ENCODE measurements around the gene FBXL4.
"Not testable (repeated sequence)": the region's sequence is repeated elsewhere in the genome, so short reads cannot be mapped to it uniquely, and the experiment has no call there.

Gene FBXL4

DNA sequence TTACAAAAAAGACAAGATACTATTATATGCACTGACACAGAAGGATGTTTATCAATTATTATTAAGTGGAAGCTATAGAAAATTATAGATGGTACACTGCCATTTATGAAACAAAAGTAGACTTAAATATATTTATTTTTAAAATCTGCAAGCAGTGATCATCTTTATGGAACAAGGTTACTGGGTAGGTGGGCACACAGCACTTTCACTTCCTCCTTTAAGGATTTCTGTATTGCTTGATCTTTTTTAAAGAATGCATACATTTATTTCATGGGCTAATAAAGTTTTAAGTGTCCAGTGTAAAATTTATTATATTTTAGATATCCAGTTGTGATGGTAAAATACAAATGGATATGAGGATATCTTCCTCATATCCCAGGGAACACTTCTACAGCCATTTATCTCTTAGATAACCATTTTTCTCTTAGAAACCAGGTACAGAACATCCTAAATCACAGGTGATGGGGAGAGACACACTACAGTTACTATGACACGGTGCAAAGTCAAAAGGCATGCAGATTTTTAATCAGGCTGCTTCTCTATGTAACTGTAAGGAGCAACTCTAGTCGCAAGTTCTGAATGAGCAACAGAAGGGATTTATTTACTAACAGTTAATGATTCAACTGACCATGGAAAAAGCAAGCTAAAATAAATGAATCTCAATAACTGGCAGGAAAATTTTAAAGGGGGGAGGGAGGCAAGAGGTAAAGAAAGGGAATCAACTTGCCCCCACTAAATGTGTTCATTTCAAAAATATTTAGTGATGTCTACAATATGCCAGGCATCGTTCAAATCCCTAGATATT, 2.2 kb downstream of the FBXL4 start:
- peak; percentile 1 for DNase-seq

DNA sequence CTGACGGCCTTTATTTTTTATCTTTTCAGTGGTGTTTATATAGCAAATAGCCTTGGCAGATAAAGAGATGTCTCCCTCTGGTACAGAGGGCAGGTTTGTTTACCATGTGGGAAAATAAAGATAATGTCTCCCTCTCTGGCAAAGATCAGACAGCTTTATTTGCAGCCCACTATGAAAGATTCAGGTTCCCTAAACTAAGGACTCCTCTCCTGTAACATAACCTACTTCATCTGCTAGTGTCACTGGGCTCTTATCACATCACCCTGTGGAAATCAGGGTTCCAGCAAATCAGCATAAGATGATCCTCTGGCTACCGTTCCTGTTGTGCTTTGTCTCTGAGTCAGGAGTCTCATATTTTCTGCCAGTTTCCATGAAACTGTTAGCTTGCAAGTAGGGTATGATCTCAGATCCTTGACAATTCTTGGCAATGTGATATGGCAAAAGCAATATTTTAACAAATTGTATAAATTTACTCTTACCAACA, 3.1 kb downstream of the FBXL4 start:
- DNase-seq, result peak; percentile 15

DNA sequence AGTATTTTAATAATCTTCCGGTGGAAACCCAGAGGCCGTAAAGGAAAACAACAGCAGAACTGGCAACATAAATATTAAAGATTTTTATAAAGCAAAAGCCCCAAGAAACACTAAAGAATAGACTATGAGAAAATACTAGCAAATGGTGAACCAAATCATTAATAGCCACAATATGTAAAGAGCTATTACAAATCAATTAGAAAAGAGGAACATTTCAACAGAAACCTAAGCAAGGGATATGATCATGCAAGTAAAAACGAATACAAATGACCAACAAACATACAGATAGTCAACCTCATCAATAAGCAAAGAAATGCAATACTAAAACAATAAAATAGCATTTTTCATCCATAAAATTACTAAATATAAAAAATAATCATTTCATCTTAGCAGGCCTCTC, 3.6 kb downstream of the FBXL4 start:
- DNase-seq, result no peak

- no peak for DNase-seq
Observed at GRCh38 chr6:98942263-98942803, 5.4 kb downstream of the FBXL4 start.

GRCh38 chr6:98941319-98941718, 6.4 kb downstream of the FBXL4 start:
- no peak for DNase-seq

DNA sequence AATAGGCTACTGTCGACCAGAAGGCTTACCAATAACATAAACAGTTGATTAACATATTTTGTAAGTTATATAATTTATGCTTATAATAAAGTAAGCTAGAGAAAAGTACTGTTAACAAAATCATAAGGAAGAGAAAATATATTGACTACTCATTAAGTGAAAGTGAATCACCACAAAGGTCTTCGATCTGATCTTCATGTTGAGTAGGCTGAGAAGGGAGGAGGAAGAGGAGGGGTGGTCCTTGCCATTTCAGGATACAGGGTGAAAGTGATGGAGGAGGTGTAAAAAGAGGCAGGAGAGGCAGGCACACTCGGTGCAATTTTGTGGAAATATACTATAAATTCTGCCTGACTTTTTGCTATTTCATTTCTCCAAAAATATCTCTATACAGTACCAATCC, 10.4 kb downstream of the FBXL4 start:
- DNase-seq, result no peak

GRCh38 chr6:98932381-98932780, 15.4 kb downstream of the FBXL4 start:
- DNase-seq, result no peak

DNA sequence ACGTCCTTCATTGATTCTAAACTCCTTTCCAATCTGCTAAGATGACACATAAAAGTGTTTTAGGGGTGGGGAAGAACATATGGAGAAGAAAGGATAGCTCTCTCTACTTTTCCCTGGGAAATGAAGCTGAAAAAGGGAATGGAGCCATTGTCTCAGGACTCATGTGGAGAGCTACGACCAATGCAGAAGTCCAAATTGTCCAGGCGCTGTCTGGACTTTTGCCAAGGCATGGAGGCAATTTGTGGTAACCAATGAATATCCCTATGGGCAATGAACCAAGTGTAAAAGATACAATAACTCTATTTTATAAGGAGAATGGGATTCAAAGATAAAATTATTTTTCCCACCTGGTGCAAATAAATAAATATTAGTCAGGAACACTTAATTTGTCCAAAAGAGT, 16.1 kb downstream of the FBXL4 start:
- no peak for DNase-seq

DNA sequence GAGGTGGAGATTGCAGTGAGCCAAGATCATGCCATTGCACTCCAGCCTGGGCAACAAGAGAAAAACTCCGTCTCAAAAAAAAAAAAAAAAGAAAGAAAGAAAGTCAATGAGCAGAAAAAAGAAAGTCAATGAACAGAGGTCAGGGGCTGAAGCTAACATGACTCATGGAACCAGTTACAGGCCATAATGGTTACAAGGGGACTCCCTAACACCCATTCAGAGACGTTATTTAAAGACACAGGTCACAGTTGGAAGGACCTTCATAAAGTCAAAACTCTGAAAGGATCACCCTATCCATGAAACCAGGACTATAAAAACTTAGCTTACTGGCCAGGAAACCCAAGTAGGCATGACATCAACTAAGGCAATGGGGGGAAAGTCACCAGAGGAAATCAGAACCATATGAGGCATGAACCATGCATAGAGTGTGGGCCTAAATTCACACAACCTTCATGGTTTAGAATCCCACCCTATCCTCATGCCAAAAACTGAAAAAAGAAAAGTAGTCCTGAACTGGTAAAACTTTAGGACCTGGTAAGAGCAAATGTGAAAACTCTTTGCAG, 18.2 kb downstream of the FBXL4 start:
- no peak for DNase-seq

DNA sequence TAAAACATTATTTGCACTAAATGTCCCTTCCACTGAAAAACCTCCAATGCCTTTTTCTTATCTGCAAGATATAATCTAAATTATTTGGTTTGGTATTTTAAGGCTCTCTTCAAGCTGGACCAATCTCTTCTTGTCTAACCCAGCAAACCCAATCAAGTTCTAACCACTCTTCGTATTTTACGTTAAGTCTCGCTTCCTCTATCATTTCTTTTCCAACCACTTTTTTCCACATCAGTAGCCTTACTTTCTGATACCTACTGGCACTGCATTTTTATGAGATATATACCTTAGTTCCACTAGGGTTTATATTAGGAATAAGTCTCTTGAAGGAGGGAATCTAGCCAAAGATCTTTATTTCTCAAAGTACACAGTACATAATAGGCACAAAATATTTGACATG, 19.1 kb downstream of the FBXL4 start:
- no peak for DNase-seq

DNA sequence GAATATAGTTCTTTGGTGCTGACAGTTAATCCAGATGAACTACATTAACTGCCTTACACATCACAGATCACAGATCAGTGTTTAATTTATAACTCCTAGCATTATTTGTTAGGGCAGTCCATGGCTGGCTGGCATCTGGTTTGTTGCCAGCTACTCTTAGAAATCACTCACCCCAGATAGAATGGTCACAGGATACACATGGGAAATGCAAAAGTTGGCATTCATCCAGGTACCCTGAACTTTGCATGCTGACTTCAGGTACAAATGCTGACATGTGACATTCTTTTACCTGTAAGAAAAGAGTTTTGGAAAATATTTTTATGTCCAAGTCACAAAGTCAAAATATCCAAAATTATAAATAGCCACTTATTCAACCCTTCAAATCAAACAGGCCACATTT, 20.2 kb downstream of the FBXL4 start:
- DNase-seq, result peak; percentile 74

GRCh38 chr6:98925831-98926230, 21.9 kb downstream of the FBXL4 start:
- DNase-seq, result no peak

- peak; percentile 38 for DNase-seq
Observed at GRCh38 chr6:98924647-98925046, 23.1 kb downstream of the FBXL4 start.

DNA sequence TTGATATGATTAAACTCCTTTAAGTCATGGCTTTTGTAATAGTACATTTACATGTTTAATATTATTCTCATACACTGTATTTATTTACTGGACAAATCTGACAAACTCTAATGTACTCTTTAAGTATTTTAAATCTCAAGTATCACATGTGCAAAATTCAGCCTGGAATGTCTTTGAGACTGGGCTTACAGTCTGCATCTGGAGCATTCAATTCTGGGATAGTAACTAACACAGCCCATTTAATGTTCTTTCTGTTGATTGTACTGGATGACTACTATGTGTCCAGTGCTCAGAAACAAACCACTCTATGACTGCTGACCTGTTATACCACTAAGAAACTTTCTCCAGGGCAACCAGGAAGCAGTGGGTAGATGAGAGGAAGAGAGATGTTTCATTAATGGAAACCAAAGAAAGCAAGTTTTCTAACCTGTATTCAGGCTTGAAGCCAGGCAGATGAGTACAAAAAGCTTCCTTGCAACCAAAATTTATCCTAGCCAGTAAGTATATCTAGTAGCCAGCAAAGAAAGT, 26.8 kb downstream of the FBXL4 start:
- DNase-seq, result no peak

GRCh38 chr6:98910946-98911345, 36.8 kb downstream of the FBXL4 start:
- DNase-seq, result not testable (repeated sequence)

- DNase-seq, result no peak
Observed at GRCh38 chr6:98909236-98909635, 38.5 kb downstream of the FBXL4 start.

DNA sequence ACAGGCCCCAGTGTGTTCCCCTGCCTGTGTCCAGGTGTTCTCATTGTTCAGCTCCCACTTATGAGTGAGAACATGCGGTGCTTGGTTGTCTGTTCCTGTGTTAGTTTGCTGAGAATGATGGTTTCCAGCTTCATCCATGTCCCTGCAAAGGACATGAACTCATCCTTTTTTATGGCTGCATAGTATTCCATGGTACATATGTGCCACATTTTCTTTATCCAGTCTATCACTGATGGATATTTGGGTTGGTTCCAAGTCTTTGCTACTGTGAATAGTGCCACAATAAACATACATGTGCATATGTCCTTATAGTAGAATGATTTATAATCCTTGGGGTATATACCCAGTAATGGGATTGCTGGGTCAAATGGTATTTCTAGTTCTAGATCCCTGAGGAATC, 41.4 kb downstream of the FBXL4 start:
- not testable (repeated sequence) for DNase-seq

- no peak for DNase-seq
Observed at GRCh38 chr6:98905759-98906158, 42.0 kb downstream of the FBXL4 start.

GRCh38 chr6:98904096-98904495, 43.6 kb downstream of the FBXL4 start:
- no peak for DNase-seq

DNA sequence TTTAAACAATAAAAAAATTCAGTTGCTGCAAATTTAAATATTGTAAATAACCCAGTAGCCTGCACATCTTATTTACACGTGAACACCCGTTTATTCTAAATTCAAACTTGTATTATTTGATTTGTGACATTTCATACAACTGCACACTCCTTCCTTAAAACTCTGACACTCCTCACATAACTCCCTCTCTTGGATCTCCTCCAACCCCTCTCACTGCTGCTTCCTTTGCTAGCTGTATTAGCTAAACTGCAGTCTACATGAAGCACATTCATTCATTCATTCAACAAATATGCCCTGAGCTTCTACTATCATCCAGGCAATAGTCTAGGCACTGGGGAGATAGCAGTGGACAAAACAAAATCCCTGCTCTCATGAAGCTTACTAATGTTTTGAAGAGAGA, 47.0 kb downstream of the FBXL4 start:
- no peak for DNase-seq

DNA sequence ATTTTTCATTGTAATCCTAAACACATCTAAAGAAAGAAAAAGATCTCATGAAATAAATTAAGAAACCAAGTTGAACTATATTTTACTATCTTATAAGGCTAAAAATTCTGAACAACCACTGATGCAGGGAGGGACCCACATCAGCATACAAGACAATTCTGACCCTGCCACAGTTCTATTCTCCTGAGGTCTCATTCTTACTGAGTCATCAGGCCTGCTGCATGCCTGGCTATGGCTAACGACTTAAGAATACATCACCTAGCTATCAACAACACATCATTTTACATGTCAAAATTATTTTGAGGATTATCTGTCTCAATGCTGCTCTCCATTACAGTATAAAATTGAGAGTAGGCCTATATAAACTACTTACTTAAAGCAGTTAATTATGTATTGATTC, 52.9 kb downstream of the FBXL4 start:
- DNase-seq, result no peak

GRCh38 chr6:98887650-98888049, 60.1 kb downstream of the FBXL4 start:
- no peak for DNase-seq

DNA sequence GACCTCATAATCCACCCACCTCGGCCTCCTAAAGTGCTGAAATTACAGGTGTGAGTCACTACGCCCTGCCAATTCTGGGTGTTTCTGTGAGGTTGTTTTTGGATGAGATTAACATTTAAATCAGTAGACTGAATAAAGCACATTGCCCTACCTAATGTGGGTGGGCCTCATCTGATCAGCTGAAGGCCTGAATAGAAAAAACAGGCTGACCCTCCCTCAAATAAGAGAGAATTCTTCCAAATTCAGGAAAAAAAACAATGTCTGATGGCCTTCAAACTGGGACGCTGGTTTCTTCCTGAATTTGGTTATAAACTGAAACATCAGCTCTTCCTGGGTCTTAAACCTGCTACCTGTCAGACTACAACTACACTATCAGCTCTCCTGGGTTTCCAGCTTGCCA, 62.4 kb downstream of the FBXL4 start:
- DNase-seq, result no peak

DNA sequence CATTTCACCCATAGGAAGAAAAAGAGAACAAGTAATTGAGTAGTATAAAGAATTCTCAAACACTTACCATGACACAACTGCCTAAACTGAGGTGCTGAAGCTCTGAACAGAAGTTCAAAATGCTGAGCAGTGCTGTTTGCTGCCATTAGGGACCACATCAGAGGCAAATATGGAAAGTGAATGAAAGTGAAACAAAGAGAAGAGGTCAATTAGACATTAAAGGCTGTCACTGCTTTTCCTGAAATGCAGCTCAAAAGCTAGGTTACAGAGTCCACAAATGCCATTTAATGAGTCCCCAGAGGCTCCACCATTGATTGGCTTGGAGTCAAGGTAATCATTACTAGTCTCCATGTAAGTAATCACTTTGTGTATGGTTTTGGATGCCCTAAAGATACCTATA, 67.3 kb downstream of the FBXL4 start:
- peak; percentile 52 for DNase-seq
